CD4-positive, alpha-beta T cell treated with Interferon gamma for 1 hour (primary cell): ENCODE measurements around the gene DNM1L.

ENCODE experiments used
- DNase-seq: peaks from one replicate; pipeline ENCODE4 v3.0.0-alpha.2; 2020

Gene DNM1L

DNA sequence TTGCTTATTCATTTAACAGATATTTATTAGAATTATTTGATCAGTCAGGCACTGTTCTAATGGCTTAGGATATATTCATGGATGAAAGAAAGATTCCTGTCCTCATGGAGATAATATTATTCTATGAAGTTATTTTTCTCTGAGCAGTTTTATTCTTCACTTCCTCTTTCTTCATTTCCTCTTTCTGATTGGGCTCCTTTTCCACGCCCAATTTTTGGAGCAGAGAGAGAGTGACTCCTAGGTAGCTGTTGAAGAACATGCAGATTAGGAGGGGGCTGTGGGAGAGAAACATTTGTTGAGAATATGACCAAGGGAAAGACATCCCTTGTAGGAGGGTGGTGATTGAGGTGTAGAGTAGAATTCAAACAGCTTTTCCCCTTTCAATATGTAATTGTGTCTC is 82.6 kb downstream of the DNM1L start:
- no peak for DNase-seq

DNA sequence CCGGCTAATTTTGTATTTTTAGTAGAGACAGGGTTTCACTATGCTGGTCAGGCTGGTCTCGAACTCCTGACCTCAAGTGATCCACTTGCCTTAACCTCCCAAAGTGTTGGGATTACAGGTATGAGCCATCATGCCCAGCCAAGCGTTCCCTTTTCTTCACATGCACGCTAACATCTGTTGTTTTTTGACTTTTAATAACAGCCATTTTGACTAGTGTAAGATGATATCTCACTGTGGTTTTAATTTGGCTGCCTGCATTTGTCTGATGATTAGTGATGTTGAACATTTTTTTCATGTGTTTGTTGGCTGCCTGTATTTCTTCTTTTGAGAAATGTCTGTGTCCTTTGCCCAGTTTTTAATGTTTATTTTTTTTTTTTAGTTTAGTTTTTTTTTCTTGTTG is 86.8 kb downstream of the DNM1L start:
- no peak for DNase-seq

DNA sequence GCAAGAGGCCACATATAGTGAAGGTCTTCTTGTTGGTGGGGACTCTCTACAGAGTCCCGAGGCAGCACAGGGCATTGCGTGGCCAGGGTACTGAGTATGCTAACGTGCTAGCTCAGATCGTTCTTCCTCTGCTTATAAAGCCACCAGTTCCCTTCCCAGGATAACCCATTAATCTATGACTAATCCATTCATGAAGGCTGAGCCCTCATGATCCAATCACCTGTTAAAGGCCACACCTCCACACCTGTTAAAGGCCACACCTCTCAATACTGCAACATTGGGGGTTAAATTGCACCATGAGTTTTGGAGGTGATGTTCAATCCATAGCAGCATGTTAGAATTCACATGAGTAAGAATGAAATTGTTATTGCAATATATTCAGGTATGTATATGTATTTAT is 89.4 kb downstream of the DNM1L start:
- DNase-seq: no peak

- no peak for DNase-seq
Measured at GRCh38 chr12:32770141-32770540, 91.0 kb downstream of the DNM1L start.

GRCh38 chr12:32773691-32774090 is 94.6 kb downstream of the DNM1L start:
- no peak for DNase-seq

DNA sequence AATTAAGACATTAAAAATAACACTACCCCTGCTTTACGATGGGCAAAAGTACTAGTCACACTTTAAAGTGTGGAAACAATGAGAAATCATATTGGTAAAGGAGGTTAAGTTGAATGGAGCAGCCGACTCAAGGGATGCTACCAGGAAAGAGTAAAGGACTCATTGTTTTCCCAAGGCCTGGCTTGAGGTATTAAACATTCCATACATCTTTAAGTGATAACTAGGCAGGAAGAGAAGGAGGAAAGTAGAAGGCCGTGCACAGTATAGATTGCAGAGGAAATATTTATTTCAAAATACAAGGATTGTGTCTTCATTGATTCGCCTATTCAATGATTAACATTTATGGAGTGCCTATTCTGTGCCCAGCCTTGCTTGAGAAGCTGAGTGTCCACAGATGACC is 97.2 kb downstream of the DNM1L start:
- DNase-seq: no peak

DNA sequence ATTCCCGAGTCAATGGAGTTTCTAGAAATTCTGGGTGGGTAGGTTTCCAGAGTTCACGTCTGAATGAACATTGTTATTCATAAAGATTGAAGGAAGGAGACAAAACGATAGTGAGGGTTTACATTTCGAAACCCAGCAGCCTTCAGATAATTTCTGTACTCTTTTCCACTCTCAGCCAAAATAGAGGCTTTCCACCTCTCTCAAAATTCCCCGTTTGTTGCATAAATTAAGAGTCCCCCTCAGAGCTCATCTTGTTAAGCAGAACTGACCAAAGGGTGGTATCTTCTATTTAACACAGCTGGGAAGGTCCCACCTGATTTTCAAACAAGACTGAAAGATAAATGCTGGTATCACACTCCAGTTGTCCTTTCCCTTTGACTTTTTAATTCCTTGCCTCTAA is 98.1 kb downstream of the DNM1L start:
- no peak for DNase-seq

GRCh38 chr12:32777691-32778175 is 98.6 kb downstream of the DNM1L start:
- DNase-seq: no peak

DNA sequence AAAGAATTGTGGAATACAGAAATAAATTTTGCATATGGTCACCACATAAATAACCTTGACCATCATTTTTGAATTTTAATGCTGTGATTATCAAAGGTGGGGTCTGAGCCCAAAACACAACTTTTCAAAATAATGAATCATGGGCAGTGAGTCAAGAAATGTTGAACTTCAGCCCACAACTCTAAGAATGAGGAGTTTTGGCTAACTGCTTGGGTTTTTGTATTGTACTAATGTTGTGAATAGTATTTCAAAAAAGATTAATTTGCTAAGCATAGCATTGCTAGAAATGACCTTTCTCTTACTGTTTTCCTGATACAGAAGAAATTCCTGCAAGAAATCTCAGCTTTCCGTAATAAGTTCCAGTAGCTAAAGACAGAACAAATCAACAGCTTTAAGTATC is 101.0 kb downstream of the DNM1L start:
- no peak for DNase-seq

- DNase-seq: no peak
Measured at GRCh38 chr12:32783029-32783428, 103.9 kb downstream of the DNM1L start.

DNA sequence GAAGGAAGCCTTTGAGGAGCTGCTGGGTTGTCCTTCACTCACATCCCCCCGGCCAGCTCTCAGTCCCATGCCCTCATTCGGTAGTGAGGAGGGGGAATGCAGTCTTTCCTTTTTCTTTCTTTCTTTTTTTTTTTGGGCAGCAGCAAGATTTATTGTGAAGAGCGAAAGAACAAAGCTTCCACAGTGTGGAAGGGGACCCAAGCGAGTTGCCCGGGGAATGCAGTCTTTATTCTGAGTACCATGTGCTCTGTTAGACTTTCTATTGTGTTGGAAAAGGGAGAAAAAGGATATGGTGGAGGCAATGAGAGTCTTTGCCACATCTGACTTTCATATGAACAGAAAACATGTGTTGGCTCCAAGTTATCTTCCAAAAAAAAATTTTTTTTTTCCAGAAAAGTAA is 106.5 kb downstream of the DNM1L start:
- no peak for DNase-seq

- DNase-seq: no peak
Measured at GRCh38 chr12:32788405-32788804, 109.3 kb downstream of the DNM1L start.

GRCh38 chr12:32789446-32789845 is 110.3 kb downstream of the DNM1L start:
- no peak for DNase-seq

DNA sequence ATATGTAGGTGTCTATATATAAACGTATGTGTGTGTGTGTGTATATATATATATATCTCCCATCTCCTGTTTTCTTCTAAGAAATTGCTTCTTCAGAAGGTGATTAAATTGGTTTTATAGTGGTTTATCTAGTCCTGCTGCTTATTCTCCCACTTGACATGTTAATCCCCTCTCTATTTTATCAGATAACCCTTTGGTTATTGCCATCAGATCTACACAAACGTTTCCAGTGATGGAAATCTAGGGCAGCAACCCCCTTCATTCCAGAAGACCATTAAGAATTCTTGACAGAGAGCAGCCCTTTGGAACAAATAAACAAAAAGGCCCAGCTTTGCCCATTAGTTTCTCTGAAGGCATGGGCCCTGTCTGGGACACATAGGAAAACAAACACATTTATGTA is 110.8 kb downstream of the DNM1L start:
- DNase-seq: no peak

DNA sequence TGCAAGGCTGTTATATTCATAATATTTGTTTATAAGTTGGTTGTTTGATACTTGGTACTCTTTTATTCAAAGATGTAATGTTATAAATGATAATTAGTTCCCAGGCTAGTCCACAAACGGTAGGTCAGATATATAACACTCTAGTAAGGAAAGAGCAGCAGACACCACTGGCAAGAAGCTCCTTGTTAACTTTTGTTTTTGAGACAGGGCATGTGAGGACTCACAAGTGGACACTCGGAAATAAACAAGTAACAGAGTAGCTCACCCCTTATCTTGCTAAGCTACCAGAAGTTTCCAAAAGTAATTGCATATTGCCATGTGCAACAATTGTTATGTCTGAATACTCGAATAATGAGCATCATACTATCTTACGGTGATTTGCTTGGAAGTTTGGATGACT is 115.2 kb downstream of the DNM1L start:
- DNase-seq: no peak
